Dedifferentiated amniotic fluid mesenchymal stem cell (primary cell): ENCODE measurements around the gene BFSP2.
"Not testable (repeated sequence)": the region's sequence is repeated elsewhere in the genome, so short reads cannot be mapped to it uniquely, and the experiment has no call there.

Source experiments
- DNase-seq: peaks from one replicate; pipeline ENCODE4 v3.0.0-alpha.2; 2016; ENCODE audit errors: extremely low spot score

The BFSP2 gene

GRCh38 chr3:133479895-133480669 lies 80.2 kb downstream of the BFSP2 start:
- DNase-seq = no peak

- not testable (repeated sequence) for DNase-seq
Observed at GRCh38 chr3:133482474-133482873, 82.6 kb downstream of the BFSP2 start.

GRCh38 chr3:133486658-133487057 lies 86.8 kb downstream of the BFSP2 start:
- no peak for DNase-seq

- DNase-seq = no peak
Observed at GRCh38 chr3:133487204-133487603, 87.3 kb downstream of the BFSP2 start.

GRCh38 chr3:133487920-133488540 lies 88.2 kb downstream of the BFSP2 start:
- no peak for DNase-seq

- DNase-seq = peak; percentile 25
Observed at GRCh38 chr3:133488785-133489367, 89.0 kb downstream of the BFSP2 start.

GRCh38 chr3:133489466-133490085 lies 89.7 kb downstream of the BFSP2 start:
- no peak for DNase-seq

- DNase-seq = no peak
Observed at GRCh38 chr3:133490468-133491351, 90.9 kb downstream of the BFSP2 start.

- no peak for DNase-seq
Observed at GRCh38 chr3:133491481-133492059, 91.7 kb downstream of the BFSP2 start.

GRCh38 chr3:133492159-133492741 lies 92.4 kb downstream of the BFSP2 start:
- no peak for DNase-seq

GRCh38 chr3:133494469-133494868 lies 94.6 kb downstream of the BFSP2 start:
- DNase-seq = no peak

- not testable (repeated sequence) for DNase-seq
Observed at GRCh38 chr3:133502542-133502941, 102.7 kb downstream of the BFSP2 start.

GRCh38 chr3:133503409-133503808 lies 103.6 kb downstream of the BFSP2 start:
- DNase-seq = no peak

- DNase-seq = no peak
Observed at GRCh38 chr3:133504736-133505135, 104.9 kb downstream of the BFSP2 start.

GRCh38 chr3:133505813-133506212 lies 106.0 kb downstream of the BFSP2 start:
- DNase-seq = no peak

GRCh38 chr3:133506215-133506901 lies 106.5 kb downstream of the BFSP2 start:
- no peak for DNase-seq

GRCh38 chr3:133509488-133509887 lies 109.6 kb downstream of the BFSP2 start:
- DNase-seq = no peak

GRCh38 chr3:133512416-133513089 lies 112.7 kb downstream of the BFSP2 start:
- DNase-seq = no peak

GRCh38 chr3:133514418-133514817 lies 114.6 kb downstream of the BFSP2 start:
- DNase-seq = no peak

- DNase-seq = no peak
Observed at GRCh38 chr3:133515127-133515526, 115.3 kb downstream of the BFSP2 start.
